ENCODE results near the gene ARHGEF1.

- TF ChIP-seq CTCF (IDR thresholded peaks at IDR 0.05) (no peak), EZH2 (IDR thresholded peaks at IDR 0.05; ENCODE audit: borderline replicate concordance, insufficient read depth, low read depth, low read length, poor library complexity, severe bottlenecking) (no peak)
Observed at GRCh38 chr19:41893899-41894298, 10.9 kb downstream of the ARHGEF1 start.
